Effector CD4-positive, alpha-beta T cell (primary cell): ENCODE data around the gene REC114.
"Not testable (repeated sequence)": the region's sequence is repeated elsewhere in the genome, so short reads cannot be mapped to it uniquely, and the experiment has no call there.

Experiments
- DNase-seq: peaks from one replicate; pipeline ENCODE4 v3.0.0-alpha.2; 2020

The REC114 gene

GRCh38 chr15:73457334-73457733, 14.4 kb downstream of the REC114 start:
- DNase-seq, result no peak

DNA sequence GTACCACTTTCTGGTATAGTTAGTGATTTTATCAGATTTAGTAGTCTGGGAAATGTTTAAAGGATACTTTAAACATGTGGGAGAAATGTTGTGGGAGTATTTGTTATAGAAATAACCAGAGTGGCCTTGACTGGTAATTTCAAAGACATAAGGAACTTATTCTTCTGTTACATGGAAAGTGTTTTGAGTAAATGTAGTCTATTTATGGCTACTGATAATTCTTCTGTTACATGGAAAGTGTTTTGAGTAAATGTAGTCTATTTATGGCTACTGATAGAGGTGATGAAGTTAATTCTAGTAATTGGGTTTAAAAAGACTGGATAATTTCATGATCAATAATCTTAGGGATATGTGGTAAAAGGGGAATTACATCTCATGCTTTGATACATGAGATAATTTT, 17.7 kb downstream of the REC114 start:
- no peak for DNase-seq

GRCh38 chr15:73464602-73465001, 21.6 kb downstream of the REC114 start:
- no peak for DNase-seq

DNA sequence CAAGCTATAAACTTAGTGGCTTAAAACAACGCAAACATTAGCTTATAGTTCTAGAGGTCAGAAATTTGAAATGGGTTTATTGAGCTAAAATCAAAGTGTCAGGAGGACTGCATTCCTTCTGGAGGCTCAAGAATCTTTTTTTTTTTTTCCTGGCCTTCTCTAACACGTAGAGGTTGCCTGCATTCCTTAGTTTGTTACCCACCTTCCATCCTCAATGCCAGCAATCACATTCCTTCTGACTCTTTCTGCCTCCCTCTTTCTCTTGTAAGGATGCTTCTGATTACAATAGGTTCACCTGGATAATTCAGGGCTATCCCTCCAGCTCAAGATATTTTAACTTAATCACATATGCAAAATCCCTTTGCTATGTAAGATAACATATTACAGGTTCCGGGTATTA, 24.8 kb downstream of the REC114 start:
- no peak for DNase-seq

DNA sequence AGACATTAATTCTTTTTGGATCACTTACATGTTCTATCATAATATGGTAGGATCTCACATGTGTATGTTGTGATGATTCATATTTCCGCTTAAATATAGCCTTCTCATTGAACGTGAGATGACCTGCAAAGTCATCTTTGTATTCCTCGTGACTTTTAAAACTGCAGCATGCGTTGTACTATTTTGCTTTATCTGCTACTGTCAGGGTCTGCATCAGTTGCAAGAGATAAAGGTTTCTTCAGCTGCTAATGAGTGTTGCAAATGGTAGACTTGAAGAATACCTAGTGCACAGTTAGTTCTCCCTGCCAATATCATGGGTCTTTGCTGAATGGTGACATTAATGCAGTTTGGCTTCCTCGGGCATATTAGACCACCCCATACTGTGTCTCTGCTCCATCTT, 31.8 kb downstream of the REC114 start:
- no peak for DNase-seq

GRCh38 chr15:73476704-73477216, 33.8 kb downstream of the REC114 start:
- no peak for DNase-seq

DNA sequence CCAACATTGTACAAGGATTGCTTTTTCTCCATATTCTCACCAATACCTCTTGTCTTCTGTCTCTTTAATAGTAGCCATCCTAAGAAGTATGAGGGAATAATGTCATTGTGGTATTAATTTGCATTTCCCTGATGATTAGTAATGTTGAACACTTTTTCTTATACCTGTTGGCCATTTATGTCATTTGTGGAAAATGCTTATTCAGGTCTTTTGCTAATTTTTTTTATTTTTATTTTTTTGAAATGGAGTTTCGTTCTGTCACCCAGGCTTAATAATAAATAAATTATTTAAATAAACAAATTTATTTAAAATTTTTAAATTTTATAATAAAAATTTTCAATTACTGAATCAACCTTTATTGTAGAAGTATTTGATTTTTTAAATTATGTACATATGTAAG, 37.1 kb downstream of the REC114 start:
- DNase-seq, result no peak

GRCh38 chr15:73482166-73482565, 39.2 kb downstream of the REC114 start:
- DNase-seq, result no peak

DNA sequence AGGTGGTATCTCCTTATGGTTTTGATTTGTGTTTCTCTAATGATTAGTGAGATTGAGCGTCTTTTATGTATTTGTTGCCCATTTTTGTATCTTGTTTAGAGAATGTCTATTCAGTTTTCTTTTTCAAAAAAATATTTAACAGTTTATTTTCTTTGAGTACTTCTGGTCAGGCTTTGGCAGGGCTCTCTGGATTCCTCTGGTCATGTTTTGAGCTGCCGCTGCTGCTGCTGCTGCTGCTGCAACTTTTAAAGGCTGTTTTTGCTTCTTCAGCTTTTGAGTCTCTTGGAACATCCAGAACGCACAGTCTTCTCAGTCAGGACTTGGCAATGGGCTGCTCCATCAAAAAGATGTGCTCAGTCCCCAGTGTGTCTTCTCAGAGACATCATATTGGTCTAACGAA, 40.1 kb downstream of the REC114 start:
- DNase-seq, result no peak

DNA sequence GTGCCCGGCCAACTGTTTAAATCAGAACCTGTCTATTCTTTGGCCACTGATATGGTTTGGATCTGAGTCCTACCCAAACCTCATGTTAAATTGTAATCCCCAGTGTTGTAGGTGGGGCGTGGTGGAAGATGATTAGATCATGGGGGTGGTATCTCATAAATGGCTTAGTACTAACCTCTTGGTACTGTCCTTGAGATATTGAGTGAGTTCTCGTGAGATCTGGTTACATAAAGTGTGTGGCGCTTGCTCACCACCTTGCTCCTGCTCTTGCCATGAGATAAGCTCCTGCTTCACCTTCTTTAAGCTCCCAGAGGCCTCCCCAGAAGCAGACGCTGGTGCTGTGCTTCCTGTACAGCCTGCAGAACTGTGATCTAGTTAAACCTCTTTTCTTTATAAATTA, 42.4 kb downstream of the REC114 start:
- DNase-seq, result no peak

DNA sequence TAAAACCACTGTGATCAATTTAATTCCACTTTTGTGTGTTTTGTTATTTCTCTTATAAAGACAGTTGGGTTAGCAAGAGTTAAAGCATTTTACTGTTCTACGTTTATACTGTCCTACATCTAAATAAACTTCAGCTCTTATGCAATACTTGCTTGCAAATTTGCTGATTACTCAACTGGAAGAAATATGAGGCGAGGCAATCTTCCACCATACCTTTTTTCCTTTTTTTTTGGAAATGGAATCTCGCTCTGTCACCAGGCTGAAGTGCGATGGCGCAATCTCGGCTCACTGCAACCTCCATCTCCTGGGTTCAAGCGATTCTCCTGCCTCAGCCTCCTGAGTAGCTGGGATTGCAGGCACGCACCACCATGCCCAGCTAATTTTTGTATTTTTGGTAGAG, 42.9 kb downstream of the REC114 start:
- not testable (repeated sequence) for DNase-seq

DNA sequence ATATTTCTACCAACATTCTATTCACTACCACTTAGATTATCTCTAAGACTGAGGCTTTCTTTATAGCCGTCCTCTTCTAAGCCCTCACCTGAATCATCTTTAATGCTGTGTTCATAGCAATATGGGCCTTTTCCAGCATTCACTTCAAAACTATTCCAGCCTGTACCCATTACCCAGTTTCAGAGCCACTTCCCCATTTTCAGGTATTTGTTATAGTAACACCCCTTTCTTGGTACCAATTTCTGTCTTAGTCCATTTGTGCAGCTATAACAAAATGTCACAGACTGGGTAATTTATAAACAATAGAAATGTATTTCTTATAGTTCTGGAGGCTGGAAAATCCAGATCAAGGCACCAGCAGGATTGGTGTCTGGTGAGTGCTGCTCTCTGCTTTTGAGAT, 45.7 kb downstream of the REC114 start:
- no peak for DNase-seq

DNA sequence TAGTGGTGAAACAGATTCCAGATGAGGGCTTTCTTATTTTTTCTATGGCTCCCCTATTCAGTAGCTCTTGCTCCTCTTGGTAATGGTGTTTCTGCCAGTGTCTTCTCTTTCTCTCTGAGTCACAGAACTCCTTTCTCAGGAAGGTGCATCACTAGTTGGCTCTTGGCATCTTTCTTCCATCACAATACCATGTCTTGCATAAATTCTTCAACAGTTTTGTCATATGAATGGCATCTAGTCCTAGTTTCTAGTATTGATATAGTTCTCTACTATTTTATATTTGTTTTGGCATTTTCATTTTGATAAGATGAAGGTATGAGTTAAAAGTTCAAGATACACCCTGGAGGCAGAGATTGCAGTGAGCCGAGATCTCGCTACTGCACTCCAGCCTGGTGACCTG, 51.0 kb downstream of the REC114 start:
- DNase-seq, result no peak

DNA sequence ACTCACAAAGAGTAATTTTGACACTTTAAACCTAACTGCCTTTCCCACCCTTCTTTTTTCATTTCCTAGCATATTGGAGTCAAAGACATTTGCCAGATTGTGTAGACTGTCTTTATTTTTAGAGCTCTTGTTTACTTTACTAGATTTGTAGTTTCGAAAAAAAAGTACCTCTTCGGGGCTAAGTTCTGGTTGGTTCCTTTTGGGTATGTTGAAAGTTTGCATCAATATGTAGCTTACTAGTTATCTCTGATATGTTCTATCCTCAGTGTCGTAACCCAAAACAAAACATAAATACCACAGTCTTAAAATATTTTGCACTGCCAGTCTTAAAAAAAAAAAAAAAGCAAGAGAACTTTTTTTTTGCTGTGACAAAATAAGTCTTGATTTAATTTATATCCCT, 52.2 kb downstream of the REC114 start:
- DNase-seq, result no peak

DNA sequence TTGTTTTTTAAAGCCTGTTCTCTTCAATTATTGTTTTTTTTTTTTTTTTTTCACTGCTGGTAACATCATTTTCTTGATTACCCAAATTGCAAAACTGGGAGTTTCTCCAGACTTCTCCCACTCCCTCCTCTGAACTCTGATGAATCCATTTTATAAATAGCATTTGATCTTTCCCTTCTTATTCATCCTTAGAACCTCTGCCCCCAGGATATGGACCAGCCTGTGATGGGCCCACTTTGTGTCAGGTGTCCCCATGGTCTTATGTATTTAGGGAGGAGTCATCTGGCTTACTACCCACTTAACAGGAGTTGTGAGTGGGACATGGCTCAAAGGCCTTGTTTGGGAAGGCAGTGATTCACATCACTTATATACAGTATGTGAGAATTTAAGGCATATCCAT, 57.7 kb downstream of the REC114 start:
- no peak for DNase-seq

GRCh38 chr15:73504885-73505284, 61.9 kb downstream of the REC114 start:
- no peak for DNase-seq

GRCh38 chr15:73515527-73515926, 72.6 kb downstream of the REC114 start:
- DNase-seq, result no peak

- DNase-seq, result no peak
These were observed 74.6 kb downstream of the REC114 start for GRCh38 chr15:73517566-73517965.

DNA sequence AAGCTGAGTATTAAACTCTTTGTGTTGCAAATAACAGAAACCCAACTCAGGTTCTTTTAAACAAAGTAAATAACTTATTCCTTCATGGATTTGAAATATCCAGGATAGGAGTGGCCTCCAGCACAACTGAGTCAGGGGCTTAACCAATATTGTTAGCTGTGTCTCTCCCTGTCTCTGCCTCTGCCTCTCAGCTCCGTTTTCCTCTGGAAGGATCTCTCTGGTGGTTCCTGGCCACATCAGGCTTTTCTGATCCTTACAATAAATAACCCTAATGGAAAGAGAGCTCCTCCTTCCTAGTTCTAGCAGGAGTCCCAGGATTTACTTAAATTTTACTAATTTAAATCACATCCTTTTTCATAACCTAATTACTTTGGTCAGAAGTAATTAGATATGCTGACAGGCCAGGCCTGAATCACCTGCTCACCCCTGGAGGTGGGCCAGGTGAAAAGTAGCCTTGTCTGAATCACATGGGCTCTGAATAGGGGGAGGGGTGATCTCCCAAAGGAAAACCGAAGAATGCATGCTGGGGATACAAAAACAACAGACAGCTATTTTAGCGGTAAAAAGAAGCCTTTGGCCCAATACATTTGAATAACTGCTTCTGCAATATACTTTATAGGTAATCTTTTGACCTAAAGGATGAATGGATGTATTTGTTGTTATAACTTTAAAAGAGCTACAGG, 75.4 kb downstream of the REC114 start:
- DNase-seq, result no peak

- no peak for DNase-seq
These were observed 76.1 kb downstream of the REC114 start for GRCh38 chr15:73518876-73519733.

DNA sequence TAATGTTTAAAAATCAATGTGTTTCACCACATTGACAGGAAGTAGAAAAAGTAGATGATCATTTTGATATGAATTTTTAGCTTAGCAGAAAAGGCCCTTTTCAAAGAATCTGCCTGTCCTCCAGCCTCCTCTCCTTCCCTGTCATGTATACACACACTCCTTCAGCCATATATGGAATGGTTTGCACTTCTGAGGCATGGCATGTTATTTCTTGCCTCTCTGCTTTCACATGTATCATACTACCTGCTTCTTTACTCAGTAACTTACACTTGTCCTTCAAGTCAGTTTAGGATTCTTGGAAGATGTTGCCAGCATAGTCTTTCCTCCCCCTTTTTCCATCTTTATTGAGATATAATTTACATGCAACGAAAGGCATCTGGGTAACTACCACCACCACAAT, 79.0 kb downstream of the REC114 start:
- DNase-seq, result no peak

DNA sequence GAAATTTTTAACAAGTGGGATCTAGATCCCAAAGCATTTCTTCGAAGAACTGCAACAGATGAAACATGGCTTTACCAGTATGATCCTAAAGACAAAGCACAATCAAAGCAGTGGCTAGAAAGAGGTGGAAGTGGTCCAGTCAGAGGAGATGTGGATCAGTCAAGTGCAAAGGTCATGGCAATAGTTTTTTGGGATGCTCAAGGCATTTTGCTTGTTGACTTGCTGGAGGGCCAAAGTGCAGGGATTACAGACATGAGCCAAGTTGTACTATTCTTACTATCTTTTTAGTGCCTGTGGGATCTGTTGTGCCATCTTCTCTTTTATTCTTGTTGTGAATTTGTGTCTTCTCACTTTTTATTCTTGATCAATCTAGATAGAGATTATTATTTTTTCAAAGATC, 82.0 kb downstream of the REC114 start:
- DNase-seq, result no peak

DNA sequence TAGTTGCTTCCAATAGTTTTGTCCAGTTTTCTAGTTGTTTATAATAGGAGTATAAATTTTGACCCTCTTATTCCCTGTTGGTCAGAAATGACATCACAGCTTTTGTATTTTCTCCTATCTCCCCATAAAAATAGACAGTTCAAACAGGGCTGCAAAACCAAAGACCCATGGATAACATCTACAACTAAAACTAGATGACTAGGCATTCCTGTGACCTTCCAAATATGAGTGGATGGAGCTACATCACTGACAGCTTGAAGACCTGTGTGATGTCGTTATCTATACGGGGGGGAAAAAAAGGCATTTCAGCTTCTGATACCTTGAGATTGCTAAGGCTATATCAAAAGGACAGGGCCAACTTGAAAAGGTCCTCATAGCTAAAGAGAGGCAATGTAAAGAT, 84.6 kb downstream of the REC114 start:
- DNase-seq, result no peak

DNA sequence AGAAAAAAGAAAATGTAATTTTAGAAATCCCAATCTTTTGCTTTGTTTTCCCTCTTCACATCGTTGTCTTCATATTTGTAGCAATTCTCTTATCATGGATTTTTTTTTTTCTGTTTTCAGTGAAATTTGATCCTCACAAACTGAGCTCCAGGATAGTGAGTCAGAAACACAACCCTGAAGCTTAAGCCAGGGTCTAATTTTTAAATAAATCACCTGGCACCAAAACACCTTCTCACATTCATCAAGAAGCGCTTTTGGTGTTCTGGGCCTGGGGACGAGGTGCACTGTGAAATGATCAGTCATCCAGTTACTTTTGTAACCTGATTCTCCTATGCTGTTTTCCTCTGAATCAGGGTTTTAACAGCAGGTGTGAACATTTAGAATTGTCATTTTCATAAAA, 87.7 kb downstream of the REC114 start:
- no peak for DNase-seq
